ENCODE measurements around the gene KAZN. TPM values are rescaled to one million over a fixed set of nuclear protein-coding genes. Genes with fewer than 3 reads are reported as not detected.
"Not testable (repeated sequence)": the region's sequence is repeated elsewhere in the genome, so short reads cannot be mapped to it uniquely, and the experiment has no call there.

The KAZN gene
- total and polyA plus RNA-seq, 4 donors: 17.8 to 54.0 (median 38.4) TPM

- DNase-seq (ENCODE audit: low read depth in 4 of 6, low spot score in 6 of 6): no peak
- peaks cover 6% of the 10 kb centered on the region for H3K9me3 ChIP-seq (ENCODE audit: control insufficient read depth, insufficient read depth, low read length)
- peaks cover 10% of the 10 kb centered on the region for H3K4me1 ChIP-seq (ENCODE audit: control insufficient read depth, insufficient read depth, low read length)
- no peaks in the 10 kb centered on the region for H3K36me3 ChIP-seq (ENCODE audit: control insufficient read depth, insufficient read depth, low read length)
- H3K27me3 ChIP-seq (ENCODE audit: control insufficient read depth, insufficient read depth, low read length): no peaks in the 10 kb centered on the region
- 98% methylated on average over 4 of the region's 5 CpGs for WGBS (ENCODE audit: insufficient coverage)
- H3K27ac ChIP-seq (ENCODE audit: low read depth, low read length): no peak overlapping the region
- H3K4me3 ChIP-seq (ENCODE audit: low read depth, low read length): no peak overlapping the region
These were observed 30.6 kb upstream of the KAZN start for GRCh38 chr1:14567903-14568302.

DNA sequence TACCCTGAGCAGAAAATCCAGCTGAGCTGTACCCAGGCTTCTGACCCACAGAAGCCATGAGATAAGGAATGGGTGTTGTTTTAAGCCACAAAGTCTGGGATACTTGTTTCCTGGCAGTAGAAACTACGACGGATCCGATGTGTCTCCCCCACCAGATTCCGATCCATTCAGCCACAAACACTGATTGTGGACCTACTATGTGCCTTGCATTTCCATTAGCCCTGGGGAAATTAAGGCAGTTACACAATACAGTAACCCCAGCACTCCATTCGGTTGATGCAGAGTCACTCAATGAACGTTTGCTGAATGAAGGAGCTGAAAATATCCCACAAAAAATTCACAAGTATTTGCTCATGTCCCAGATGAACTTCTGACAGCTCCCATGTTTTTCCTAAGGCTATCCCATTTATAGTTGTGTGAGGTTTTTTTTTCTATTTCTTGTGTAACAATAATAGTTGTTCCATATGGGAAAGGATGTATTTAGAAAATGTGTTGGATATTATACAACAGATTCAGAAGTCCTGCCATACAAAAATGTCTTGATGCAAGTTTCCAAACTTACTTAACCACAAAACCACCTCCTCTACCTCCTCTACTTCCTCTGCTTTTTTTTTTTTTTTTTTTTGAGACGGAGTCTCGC is 29.6 kb upstream of the KAZN start:
- Histone ChIP-seq H3K9me3 (ENCODE audit: control insufficient read depth, insufficient read depth, low read length) (peaks cover 6% of the 10 kb centered on the region), H3K36me3 (ENCODE audit: control insufficient read depth, insufficient read depth, low read length) (no peaks in the 10 kb centered on the region), H3K4me3 (ENCODE audit: low read depth, low read length) (no peak overlapping the region), H3K27ac (ENCODE audit: low read depth, low read length) (no peak overlapping the region), H3K27me3 (ENCODE audit: control insufficient read depth, insufficient read depth, low read length) (no peaks in the 10 kb centered on the region), H3K4me1 (ENCODE audit: control insufficient read depth, insufficient read depth, low read length) (peaks cover 10% of the 10 kb centered on the region)
- no peak for DNase-seq (ENCODE audit: low read depth in 4 of 6, low spot score in 6 of 6)
- 97% methylated on average over 5 of the region's 8 CpGs for WGBS (ENCODE audit: insufficient coverage)

- peaks cover 10% of the 10 kb centered on the region for H3K4me1 ChIP-seq (ENCODE audit: control insufficient read depth, insufficient read depth, low read length)
- H3K27ac ChIP-seq (ENCODE audit: low read depth, low read length): no peak overlapping the region
- DNase-seq (ENCODE audit: low read depth in 4 of 6, low spot score in 6 of 6): peak in 1 of 6 donors; percentile 24
- H3K4me3 ChIP-seq (ENCODE audit: low read depth, low read length): no peak overlapping the region
- no peaks in the 10 kb centered on the region for H3K36me3 ChIP-seq (ENCODE audit: control insufficient read depth, insufficient read depth, low read length)
- no peaks in the 10 kb centered on the region for H3K27me3 ChIP-seq (ENCODE audit: control insufficient read depth, insufficient read depth, low read length)
- 86% methylated on average over 4 of the region's 9 CpGs for WGBS (ENCODE audit: insufficient coverage)
- H3K9me3 ChIP-seq (ENCODE audit: control insufficient read depth, insufficient read depth, low read length): peaks cover 6% of the 10 kb centered on the region
These were observed 28.0 kb upstream of the KAZN start for GRCh38 chr1:14570514-14570913.

GRCh38 chr1:14571810-14572767 is 26.4 kb upstream of the KAZN start:
- Histone ChIP-seq H3K4me1 (ENCODE audit: control insufficient read depth, insufficient read depth, low read length) (peaks cover 10% of the 10 kb centered on the region), H3K27me3 (ENCODE audit: control insufficient read depth, insufficient read depth, low read length) (no peaks in the 10 kb centered on the region), H3K9me3 (ENCODE audit: control insufficient read depth, insufficient read depth, low read length) (peaks cover 2% of the 10 kb centered on the region), H3K36me3 (ENCODE audit: control insufficient read depth, insufficient read depth, low read length) (no peaks in the 10 kb centered on the region), H3K4me3 (ENCODE audit: low read depth, low read length) (no peak overlapping the region), H3K27ac (ENCODE audit: low read depth, low read length) (no peak overlapping the region)
- peak in 1 of 6 donors; percentile 60 for DNase-seq (ENCODE audit: low read depth in 4 of 6, low spot score in 6 of 6)
- WGBS (ENCODE audit: insufficient coverage): 46% methylated on average over 10 of the region's 17 CpGs

- WGBS (ENCODE audit: insufficient coverage): no CpG with 5 or more reads among the region's 4 CpGs
- H3K27me3 ChIP-seq (ENCODE audit: control insufficient read depth, insufficient read depth, low read length): no peaks in the 10 kb centered on the region
- peak in 1 of 6 donors; percentile 31 for DNase-seq (ENCODE audit: low read depth in 4 of 6, low spot score in 6 of 6)
- H3K4me3 ChIP-seq (ENCODE audit: low read depth, low read length): no peak overlapping the region
- H3K9me3 ChIP-seq (ENCODE audit: control insufficient read depth, insufficient read depth, low read length): peaks cover 2% of the 10 kb centered on the region
- no peaks in the 10 kb centered on the region for H3K36me3 ChIP-seq (ENCODE audit: control insufficient read depth, insufficient read depth, low read length)
- no peak overlapping the region for H3K27ac ChIP-seq (ENCODE audit: low read depth, low read length)
- peaks cover 13% of the 10 kb centered on the region for H3K4me1 ChIP-seq (ENCODE audit: control insufficient read depth, insufficient read depth, low read length)
These were observed 25.6 kb upstream of the KAZN start for GRCh38 chr1:14572861-14573260.

- no peak overlapping the region for H3K4me3 ChIP-seq (ENCODE audit: low read depth, low read length)
- H3K9me3 ChIP-seq (ENCODE audit: control insufficient read depth, insufficient read depth, low read length): no peaks in the 10 kb centered on the region
- H3K27me3 ChIP-seq (ENCODE audit: control insufficient read depth, insufficient read depth, low read length): no peaks in the 10 kb centered on the region
- H3K4me1 ChIP-seq (ENCODE audit: control insufficient read depth, insufficient read depth, low read length): peaks cover 13% of the 10 kb centered on the region
- no peaks in the 10 kb centered on the region for H3K36me3 ChIP-seq (ENCODE audit: control insufficient read depth, insufficient read depth, low read length)
- no peak overlapping the region for H3K27ac ChIP-seq (ENCODE audit: low read depth, low read length)
- no peak for DNase-seq (ENCODE audit: low read depth in 4 of 6, low spot score in 6 of 6)
- 100% methylated on average over 1 of the region's 2 CpGs for WGBS (ENCODE audit: insufficient coverage)
These were observed 22.3 kb upstream of the KAZN start for GRCh38 chr1:14576155-14576554.

DNA sequence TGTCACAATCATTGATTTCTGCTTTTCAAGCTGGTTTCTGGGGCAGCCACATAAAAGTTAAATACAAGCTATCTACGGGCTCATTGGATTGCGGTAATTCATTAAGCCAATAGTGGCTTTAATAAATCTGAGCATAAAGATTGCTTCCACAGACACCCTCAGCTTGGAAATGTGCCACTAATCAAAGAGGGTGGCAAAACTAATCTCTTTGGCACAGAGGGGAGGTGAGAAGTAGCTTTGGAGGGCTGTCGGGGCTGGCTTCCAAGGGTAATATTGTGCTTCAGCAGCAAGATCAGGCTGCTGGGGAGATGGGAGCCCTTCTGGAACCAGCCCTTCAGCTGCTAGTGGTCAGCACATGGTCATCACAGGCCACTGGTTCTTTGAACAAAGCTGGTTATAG is 21.2 kb upstream of the KAZN start:
- no peak overlapping the region for H3K4me3 ChIP-seq (ENCODE audit: low read depth, low read length)
- WGBS (ENCODE audit: insufficient coverage): 22% methylated on average over 1 of the region's 3 CpGs
- no peaks in the 10 kb centered on the region for H3K27me3 ChIP-seq (ENCODE audit: control insufficient read depth, insufficient read depth, low read length)
- no peaks in the 10 kb centered on the region for H3K9me3 ChIP-seq (ENCODE audit: control insufficient read depth, insufficient read depth, low read length)
- peak in 2 of 6 donors; percentile 74 to 81 for DNase-seq (ENCODE audit: low read depth in 4 of 6, low spot score in 6 of 6)
- no peaks in the 10 kb centered on the region for H3K36me3 ChIP-seq (ENCODE audit: control insufficient read depth, insufficient read depth, low read length)
- H3K4me1 ChIP-seq (ENCODE audit: control insufficient read depth, insufficient read depth, low read length): peaks cover 7% of the 10 kb centered on the region
- H3K27ac ChIP-seq (ENCODE audit: low read depth, low read length): no peak overlapping the region

DNA sequence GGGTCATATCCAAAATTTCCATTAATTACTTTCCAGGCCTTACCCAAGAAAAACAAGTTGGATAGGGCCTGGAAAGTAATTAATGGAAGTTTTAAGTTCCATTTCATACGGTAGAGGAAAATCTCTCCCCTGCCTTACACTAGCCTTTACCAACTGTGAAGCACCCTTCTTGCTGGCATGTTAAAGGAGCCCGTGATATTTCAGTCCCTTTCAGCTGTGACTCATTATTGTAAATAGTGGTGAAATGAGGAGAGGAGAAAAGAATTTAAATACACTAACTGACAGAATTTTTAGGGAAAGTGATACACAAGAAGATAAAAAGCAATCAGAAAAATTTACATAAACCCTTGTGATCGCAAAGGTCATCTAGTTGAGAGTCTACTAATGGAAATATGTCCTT is 20.3 kb upstream of the KAZN start:
- Histone ChIP-seq H3K27me3 (ENCODE audit: control insufficient read depth, insufficient read depth, low read length) (no peaks in the 10 kb centered on the region), H3K4me1 (ENCODE audit: control insufficient read depth, insufficient read depth, low read length) (peaks cover 3% of the 10 kb centered on the region), H3K36me3 (ENCODE audit: control insufficient read depth, insufficient read depth, low read length) (no peaks in the 10 kb centered on the region), H3K9me3 (ENCODE audit: control insufficient read depth, insufficient read depth, low read length) (no peaks in the 10 kb centered on the region), H3K4me3 (ENCODE audit: low read depth, low read length) (no peak overlapping the region), H3K27ac (ENCODE audit: low read depth, low read length) (no peak overlapping the region)
- no peak for DNase-seq (ENCODE audit: low read depth in 4 of 6, low spot score in 6 of 6)
- WGBS (ENCODE audit: insufficient coverage): no CpG with 5 or more reads among the region's 3 CpGs

GRCh38 chr1:14580295-14580694 is 18.2 kb upstream of the KAZN start:
- H3K36me3 ChIP-seq (ENCODE audit: control insufficient read depth, insufficient read depth, low read length); H3K27ac ChIP-seq (ENCODE audit: low read depth, low read length); H3K9me3 ChIP-seq (ENCODE audit: control insufficient read depth, insufficient read depth, low read length); DNase-seq (ENCODE audit: low read depth in 4 of 6, low spot score in 6 of 6); H3K27me3 ChIP-seq (ENCODE audit: control insufficient read depth, insufficient read depth, low read length); H3K4me3 ChIP-seq (ENCODE audit: low read depth, low read length); H3K4me1 ChIP-seq (ENCODE audit: control insufficient read depth, insufficient read depth, low read length): not testable (repeated sequence)
- WGBS (ENCODE audit: insufficient coverage): 93% methylated on average over 3 of the region's 12 CpGs

Measured in spinal cord (tissue), 10 donors.